HG03175 (cell line): ENCODE measurements around the gene SDK1.

Source experiments
- ATAC-seq: cut with Tn5 transposase; IDR thresholded peaks from one replicate; pipeline ENCODE4 v1.9.1; 2021; ENCODE audit warnings: mild to moderate bottlenecking, moderate library complexity; ENCODE audit not compliant: unreplicated experiment

SDK1 gene

DNA sequence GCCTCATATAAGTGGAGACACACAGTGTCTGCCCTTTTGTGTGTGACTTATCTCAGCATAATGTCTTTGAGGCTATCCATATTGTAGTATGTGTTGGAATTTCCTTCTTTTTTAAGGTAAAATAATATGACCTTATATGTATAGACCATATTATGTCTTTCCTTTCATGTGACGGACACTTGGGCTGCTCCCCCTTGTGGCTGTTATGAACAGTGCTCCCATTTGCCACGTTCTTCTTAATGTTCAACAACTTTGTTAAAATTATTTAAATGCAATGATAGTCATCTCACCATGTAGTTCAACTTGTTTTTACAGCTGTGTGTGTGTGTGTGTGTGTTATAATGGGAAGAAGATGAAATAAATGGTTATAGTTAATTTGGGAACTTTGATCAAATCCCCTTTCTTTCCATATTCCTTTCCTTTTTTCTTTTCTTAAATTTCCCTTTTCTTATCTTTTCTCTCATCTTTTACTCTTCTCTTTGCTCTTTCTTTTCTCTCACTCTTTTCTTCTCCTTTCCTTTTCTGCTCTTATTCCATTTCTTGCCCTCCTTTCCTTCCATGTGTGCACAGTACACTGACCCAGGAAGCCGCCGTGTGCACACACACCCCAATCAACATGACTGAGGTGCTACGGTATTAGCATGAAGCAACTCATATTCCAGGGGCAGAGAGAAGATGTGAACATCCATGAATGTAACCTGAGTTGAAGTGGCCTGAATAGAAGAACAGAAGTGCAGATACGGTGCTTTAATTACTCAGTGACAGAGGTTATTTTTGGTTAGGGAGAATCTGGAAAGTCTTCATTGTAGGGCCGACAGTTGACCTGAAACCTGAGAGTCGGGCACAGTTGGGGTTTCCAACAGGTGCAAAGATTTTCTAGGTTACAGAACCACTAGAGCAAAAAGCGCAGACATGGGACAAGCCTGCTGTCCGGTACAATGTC lies 596.6 kb downstream of the SDK1 start:
- ATAC-seq: peak; percentile 58

DNA sequence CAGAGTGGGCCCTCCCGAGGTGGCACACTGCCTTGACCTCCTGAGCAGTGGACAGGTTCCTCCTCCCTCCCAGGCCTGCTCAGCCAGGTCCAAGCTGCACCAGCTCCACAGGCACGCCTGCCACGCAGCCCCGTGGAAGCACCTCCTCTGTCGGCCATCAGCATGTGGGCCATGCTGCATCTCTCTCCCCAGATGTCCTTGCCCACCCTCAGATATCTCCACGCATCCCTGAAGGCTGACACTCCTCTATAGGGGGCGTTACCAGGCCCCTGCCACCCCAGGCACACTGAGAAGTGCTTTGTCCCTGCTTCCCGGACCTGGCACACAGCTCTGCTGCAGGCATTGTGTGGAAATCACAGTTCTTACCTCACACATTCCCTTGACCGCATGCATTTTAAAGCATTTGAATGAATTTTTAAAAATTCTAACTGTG lies 598.5 kb downstream of the SDK1 start:
- ATAC-seq: no peak

DNA sequence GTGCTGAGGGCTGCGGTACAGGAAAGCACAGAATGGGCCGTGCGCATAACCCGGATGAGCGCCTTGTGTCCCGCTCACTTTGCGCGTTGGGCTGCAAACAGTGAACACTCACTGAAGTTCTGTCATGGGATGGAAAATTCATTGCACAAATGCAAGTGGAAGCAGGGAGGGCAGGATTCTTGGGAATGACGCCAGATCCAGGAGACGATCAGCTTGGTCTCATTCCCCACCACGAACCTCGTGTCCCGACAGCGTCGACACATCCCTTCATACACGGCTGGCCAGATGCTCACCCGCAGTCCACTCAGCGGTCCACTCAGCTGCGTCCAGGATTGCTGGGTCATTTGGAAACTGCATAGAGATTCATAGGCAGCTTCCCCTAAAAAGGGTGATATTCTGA lies 607.1 kb downstream of the SDK1 start:
- ATAC-seq: no peak

DNA sequence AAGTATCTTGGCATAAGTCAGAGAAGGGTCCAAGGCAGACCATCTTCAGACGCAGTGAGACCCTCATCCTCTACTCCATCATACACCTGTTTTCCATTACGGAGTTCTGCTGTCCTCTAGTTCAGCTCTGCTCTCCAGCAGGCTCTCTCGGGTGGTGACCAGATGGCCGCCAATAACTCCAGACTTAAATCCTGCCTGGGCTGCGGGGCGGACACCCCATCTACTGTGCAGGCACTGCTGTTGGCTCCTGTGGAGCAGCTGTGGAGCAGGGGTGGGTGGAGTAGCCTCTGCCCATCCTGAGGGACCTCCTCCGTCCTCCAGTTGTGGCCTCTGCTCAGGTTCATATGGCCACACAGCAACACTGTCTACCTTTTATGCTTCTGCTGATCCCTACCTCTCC lies 608.1 kb downstream of the SDK1 start:
- no peak for ATAC-seq

DNA sequence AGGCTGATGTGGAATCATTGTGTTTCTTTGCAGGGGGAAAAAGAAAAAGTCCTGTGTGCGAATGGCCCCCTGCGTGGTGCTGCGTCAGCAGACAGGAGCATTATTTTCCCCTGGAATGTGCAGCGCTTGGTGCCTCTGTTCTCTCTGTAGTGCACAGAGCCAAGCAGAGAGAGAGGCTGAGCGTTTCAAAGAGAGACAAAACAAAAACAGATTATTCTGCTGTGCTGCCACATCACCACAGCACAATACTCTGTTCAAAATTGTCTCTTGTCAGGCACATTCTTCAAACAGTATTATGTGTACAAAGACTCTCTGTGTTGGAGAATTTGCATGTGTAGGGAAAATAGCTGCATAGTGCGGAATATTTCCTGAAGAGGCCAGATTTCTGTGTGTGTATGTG lies 609.0 kb downstream of the SDK1 start:
- no peak for ATAC-seq

DNA sequence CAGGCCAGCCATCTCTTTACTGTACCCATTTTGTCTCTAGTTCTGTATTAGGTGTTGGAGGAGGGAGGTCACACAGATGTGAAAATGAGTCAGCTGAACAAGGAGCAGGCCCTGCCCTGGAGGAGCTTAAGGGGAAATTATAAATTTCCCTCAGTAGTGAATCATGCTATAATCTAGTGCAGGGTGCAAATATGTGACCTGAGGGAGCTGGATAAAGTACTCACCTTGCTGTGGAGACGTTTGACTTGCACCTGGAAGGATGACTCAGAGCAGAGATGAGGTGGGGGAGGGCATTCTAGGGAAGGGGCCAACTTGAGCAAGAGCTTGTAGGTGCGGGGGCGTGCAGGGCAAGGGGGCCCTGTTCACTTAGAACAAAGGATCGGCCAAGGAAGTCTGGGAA lies 610.6 kb downstream of the SDK1 start:
- ATAC-seq: no peak

DNA sequence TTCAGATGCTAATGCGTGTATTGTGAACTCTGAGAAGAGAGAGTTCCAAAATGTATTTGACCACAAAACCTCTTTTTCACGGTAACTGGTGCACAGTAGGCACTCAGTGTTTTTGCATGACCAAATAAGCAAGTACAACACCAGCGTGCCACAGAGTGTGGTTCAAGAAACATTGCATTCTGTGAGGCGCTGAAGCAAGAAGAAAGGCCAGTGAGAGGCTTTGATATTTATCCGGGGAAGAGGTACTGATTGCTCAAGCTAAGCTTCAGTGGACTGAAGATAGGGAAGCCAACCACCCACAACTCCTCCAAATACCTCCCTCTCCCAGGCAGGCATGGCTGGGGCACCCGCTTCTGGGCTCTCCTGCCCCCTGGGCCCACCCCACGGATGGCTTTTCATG lies 611.2 kb downstream of the SDK1 start:
- ATAC-seq: no peak

DNA sequence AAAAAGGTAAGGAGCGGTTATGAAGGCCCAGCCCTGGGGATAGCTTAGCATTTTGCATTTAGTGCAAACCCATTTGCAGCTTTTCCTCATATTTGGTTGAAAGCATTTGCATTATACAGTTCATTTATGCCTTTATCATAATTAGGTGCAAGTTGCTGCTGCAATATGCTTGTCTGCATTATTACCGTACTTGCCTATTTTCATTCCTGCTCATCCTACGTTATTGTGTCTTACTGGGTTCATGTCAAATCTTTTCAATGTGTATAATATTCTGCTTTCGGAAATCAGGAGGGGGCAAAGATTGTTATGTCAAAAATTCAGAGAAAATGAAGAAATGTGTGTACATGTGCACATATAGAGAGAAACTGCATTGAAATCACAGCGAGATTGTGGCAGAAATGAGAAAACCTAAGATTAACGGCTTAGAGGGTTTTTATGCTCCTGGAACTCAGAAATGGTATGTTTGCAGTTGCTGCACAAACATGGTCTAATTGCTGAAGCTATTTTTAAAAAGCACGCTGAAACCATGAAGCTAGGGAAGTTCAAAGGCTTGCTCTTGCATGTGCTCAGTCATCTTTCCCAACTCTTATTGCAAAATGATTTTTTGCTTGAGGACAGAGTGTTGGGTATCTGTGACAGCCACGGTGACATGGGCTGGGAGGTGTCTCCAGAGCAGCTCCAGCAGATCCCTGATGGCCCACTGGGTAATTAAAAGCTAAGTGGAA lies 613.2 kb downstream of the SDK1 start:
- no peak for ATAC-seq

DNA sequence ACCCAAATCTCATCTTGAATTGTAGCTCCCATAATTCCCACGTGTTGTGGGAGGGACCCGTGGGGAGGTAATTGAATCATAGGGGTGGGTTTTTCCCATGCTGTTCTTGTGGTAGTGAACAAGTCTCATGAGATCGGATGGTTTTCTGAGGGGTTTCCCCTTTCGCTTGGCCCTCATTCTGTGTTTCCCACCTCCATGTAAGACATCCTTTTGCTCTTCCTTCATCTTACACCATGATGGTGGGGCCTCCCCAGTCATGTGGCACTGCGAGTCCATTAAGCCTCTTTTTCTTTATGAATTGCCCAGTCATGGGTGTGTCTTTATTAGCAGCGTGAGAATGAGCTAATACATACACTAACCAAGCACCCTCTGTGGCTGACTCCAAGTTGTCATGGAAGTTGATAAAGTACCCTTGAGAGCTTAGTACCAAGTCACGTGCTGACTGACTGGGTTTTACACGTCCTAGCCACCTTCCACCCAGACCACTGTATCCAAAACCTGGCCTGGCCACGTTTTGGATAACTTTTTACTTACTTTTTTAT lies 614.4 kb downstream of the SDK1 start:
- ATAC-seq: no peak

DNA sequence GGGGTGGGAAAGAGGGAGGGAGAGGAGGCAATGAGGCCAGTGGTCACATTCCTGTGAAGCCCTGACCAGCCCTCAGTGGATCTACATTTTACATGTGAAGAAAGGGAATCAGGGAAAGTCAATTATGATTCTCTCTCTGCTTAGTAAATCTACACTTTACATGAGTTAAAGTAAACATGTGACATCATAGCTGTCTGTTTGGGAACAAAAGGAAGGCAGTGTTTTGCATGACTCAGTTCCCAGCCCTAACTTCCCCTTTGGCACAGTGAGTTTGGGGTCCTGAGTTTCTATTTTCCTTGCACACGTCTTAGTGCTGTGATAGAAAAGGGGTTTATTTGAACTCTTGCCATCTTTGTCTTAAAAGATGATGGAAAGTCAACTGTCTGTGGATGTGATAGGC lies 615.1 kb downstream of the SDK1 start:
- ATAC-seq: no peak

DNA sequence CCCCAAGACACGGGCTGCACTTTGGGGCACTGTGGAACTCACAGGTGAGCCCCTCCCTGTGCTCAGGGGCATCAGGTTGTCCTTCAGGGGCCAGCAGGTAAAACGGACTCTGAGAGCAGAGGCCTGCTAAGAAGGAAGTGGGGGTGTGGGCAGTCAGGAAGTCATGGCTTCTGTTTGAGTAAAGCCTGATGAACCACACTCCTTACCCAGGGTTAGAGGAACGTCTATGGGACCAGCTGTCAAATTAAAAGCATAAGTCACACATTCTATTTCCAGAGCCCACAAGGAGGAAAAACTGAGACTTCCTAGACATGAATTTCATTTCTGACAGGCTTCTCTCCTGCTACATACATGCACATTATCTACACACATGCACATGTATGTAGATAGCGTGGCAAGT lies 616.4 kb downstream of the SDK1 start:
- no peak for ATAC-seq

DNA sequence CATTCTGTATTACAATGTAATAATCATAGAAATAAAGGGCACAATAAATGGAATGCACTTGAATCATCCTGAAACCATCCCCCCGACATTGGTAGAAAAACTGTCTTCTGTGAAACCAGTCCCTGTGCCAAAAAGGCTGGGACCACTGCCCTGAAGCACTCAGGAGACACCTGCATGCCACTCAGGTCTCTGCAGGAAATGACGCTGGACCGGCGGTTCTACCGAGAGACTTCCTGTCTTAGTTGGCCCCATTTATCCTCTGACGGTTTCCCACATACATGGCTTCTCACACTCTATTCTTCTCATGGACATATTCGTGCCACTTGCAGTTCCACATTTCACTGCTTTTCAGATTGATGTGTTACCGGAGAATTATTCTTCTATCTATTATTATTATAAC lies 617.5 kb downstream of the SDK1 start:
- ATAC-seq: no peak

DNA sequence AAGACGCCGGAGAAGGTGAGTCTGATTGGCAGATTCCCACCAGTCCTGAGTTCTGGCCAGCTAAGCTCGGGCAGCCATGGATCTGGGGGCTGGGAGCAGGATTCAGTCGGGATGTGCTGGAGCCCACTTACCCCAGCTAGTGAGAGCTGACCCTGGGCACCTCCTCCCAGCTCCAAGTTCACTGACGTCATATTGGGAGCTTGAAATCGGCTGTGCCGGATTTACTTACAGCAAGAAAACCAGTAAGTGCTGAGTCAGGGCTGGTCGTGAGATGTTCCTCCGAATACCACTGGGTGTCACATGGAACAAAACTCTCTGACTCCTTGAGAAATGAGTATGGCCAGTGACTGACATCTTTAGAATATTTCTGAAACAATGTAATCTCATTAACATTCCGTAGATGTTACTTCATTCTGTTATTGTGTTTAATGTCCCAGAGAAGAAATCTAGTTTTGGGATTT lies 621.2 kb downstream of the SDK1 start:
- no peak for ATAC-seq

DNA sequence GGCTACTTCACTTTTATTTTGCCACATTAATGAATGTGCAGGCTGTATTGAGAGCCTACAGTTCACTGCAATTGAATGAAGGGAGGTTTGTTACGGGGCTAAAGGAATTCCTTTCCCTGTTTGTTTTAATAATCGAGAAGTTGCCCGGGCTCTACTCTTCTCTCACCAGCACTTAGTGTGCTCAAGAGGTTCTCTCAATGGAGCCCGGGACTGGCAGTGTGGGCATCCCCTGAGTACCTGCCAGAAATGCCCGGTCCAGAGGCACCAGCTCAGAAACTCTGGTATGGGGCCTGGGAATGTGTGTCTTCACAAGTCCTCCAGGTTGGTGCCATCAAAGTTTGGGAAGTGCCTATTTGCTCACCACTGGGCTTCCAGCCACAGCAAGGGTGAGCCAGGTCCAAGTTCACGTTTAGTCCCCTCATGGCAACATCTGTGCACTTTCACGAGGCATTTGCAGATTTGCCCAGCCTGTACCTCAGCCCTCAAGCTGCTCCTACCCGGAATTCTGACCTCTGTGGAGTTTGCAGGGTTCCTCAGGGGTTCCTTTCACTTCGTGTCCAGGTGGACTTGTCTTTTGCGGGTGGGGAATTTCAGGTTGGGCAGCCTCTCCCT lies 622.4 kb downstream of the SDK1 start:
- no peak for ATAC-seq

DNA sequence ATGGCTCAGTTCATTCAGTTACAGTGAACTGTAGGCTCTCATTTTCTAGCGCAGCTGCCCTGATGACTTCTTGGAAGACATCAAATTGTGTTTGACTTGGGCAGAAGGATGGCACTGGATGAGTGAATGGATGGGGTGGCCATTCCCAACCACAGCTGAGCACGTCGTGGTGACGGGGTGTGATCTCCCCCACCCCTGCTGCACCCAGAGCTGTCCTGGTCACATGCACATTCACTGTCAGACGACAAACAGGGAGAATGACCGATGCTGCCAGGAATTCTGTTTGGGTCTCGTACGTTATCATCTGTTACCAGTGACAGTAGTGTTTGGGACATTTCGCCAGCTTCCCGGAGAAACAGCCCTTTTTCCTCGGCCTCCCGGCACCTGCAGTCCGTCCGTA lies 623.2 kb downstream of the SDK1 start:
- no peak for ATAC-seq

DNA sequence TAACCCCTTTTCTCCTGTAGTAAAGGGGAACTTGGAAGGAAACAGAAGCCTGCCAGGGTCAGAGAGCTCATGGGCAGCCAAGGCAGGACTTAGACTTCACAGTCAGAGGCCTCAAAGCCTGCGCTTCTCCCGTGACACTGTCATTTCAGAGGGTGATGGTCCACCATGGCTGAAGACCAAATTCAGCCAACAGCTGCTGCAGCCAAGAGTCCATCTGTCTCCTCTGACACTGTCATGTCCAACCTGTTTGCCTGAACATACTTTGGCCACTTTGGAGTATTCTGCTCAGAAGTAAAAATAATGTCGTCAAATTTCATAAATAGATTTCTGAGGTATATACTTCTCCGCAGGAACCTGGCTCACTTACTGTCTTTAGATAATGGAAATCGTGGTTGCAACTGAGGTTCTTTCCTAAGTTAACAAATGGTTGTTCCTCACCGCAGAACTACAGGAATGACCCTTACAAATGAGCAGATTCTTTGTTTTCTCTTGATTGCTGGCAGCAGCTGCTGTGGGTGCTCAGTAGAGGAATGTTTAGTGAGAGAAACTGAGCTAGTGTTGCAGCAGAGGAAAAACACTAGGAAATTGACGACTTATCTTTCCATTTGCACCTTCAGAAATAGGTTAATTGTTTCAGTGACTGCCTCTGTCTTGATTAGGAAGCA lies 626.5 kb downstream of the SDK1 start:
- ATAC-seq: no peak

DNA sequence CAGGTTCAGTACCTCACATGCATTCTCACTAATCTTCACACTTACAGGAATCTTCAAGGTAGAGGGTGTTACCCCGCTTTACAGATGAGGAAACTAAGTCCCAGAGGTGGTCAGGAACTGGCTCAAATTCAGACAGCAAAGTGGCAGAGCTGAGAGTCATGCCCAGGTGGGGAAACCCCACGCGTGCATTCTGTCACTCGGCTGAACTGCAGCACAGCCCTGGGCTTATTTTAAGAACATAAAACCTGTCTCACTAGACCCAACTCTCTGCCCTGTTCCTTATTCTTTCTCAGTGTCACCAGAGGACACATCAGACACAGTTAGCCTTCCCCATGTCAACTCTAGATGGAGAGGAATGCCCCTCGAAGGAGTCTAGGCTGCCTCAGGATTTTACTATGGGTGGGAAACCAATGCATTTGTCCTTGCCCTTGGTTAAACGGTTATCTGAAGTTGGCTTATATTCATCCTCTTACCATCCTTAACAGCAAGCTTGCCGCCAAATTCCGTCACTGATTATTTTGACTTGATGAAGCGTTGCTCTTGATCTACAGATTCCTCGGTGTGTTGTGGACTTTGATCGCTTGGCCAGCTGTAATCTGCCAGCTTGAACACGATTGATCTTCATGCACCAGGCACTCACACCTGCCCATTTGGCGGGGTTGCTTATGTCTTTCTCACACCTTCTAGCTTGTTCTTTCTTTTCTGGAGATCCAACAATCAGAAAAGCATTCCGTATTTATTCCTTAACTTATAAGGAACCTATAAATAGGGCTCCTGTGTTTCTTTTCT lies 627.9 kb downstream of the SDK1 start:
- no peak for ATAC-seq

DNA sequence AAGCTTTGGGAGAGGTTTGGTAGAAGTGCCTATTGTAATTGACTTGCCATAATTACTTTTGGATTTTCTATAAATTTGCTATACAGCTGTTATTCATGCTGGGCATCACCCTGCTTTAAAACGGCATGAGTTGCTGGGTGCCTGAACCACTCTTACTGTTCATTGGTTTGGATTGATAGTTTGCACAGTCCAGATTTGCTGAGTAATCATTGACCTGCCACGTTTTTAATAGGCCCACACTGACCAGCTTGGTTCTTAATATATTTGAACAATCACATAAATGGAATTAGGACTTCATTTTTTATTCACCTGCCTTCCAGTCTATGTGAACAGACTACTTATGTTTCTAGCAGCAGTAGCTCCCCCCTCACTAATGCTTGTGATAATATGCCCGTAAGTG lies 630.8 kb downstream of the SDK1 start:
- ATAC-seq: no peak

DNA sequence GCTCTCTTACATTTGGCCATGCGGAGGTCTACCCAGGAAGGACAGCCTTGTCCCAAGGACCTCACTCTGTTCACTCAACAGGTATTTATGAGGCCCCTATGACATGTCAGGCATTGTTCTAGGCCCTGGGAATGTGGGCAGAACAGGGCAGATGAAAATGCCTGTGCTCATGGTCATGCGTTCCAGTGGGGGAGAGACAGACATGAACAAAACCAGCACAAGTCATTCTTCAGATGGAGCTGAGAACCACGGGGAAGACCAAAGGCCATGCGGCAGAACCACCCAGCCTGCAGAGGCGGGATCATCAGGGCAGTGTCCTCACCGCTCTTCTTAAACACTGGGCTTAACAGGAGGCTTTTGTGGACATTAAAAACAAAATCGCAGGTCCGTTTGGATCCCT lies 636.1 kb downstream of the SDK1 start:
- no peak for ATAC-seq

DNA sequence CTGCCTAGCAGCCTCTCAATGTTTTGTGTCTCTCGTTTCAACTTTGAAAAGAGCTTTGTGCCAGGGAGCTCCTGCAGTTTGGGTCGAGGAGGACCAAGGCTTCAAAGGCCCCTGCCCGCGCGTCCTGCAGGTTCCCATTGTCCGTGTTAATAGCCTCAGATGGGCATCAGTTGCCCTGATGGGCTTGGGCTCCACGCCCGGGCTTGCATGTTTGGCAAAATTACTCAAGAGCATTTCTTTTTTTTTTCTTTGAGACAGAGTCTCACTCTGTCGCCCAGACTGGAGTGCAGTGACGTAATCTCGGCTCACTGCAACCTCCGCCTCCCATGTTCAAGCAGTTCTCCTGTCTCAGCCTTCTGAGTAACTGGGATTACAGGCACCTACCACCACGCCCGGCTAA lies 636.6 kb downstream of the SDK1 start:
- no peak for ATAC-seq
